ENCODE results near the gene WDR88. TPM values are rescaled to one million over a fixed set of nuclear protein-coding genes. Genes with fewer than 3 reads are reported as not detected.

The WDR88 gene
- total RNA-seq, 6 experiments from 2014 or later, result not detected

Other genes with a start within 250 kb of the WDR88 start
- gene CEP89, start 160.2 kb upstream of the WDR88 start, total RNA-seq (2021; fragmentation: NEBNext Ultra II Directional; extraction: Animal tissue kit (Norgen Biotek cat#: 25700)), result 10 to 100 TPM; 27.3 to 32.1 (median 30.9) TPM
- gene FAAP24, start 159.9 kb upstream of the WDR88 start, total RNA-seq (2021; fragmentation: NEBNext Ultra II Directional; extraction: Animal tissue kit (Norgen Biotek cat#: 25700)), result 1 to 10 TPM; 1.9 to 4.2 (median 3.3) TPM
- 1 to 10 TPM; 2.7 to 5.4 (median 3.4) TPM for gene RHPN2, start 67.2 kb upstream of the WDR88 start, total RNA-seq (2021; fragmentation: NEBNext Ultra II Directional; extraction: Animal tissue kit (Norgen Biotek cat#: 25700))
- gene GPATCH1, start 50.9 kb upstream of the WDR88 start, total RNA-seq (2021; fragmentation: NEBNext Ultra II Directional; extraction: Animal tissue kit (Norgen Biotek cat#: 25700)), result 1 to 10 TPM; 5.9 to 7.8 (median 7.0) TPM
- gene LRP3, start 62.2 kb downstream of the WDR88 start, total RNA-seq (2021; fragmentation: NEBNext Ultra II Directional; extraction: Animal tissue kit (Norgen Biotek cat#: 25700)), result 10 to 100 TPM in 2 of 6 experiments, 1 to 10 TPM in 4; 1.9 to 17.7 (median 2.4) TPM
- gene SLC7A10, start 93.7 kb downstream of the WDR88 start, total RNA-seq (2021; fragmentation: NEBNext Ultra II Directional; extraction: Animal tissue kit (Norgen Biotek cat#: 25700)), result not detected
- under 1 TPM in 5 of 6 experiments, not detected in 1; 0.12 to 0.24 (median 0.14) TPM for gene CEBPA, start 170.4 kb downstream of the WDR88 start, total RNA-seq (2021; fragmentation: NEBNext Ultra II Directional; extraction: Animal tissue kit (Norgen Biotek cat#: 25700))
- gene CEBPG, start 241.6 kb downstream of the WDR88 start, total RNA-seq (2021; fragmentation: NEBNext Ultra II Directional; extraction: Animal tissue kit (Norgen Biotek cat#: 25700)), result 10 to 100 TPM; 10.0 to 11.2 (median 10.4) TPM

Data from HFFc6 (cell line).